ENCODE data around the gene ADAMTS14. TPM values are rescaled to one million over a fixed set of nuclear protein-coding genes. Genes with fewer than 3 reads are reported as not detected.

ADAMTS14 gene
- total RNA-seq, 1 experiment from 2014 or later = not detected

GRCh38 chr10:70784016-70784415 lies 111.7 kb downstream of the ADAMTS14 start:
- H3K4me1 ChIP-seq = no peaks in the 10 kb centered on the region
- 0 out of 2 replicates have a peak, but pooled peaks cover 3% of the 10 kb centered on the region for H3K27me3 ChIP-seq (replicated peaks; ENCODE audit: control insufficient read depth, insufficient read depth, low read length)
- no peak overlapping the region for H3K4me3 ChIP-seq (ENCODE audit: low read depth, low read length)
- DNase-seq = no peak
- no peak for TF ChIP-seq CTCF (IDR thresholded peaks at IDR 0.05; ENCODE audit: insufficient read depth in 1 of 2, low read depth in 1 of 2, low read length in 1 of 2, severe bottlenecking in 1 of 2, unreplicated experiment in 1 of 2)
- Mint-ChIP-seq H3K36me3 (ENCODE audit: insufficient read depth, unreplicated experiment) (no peaks in the 10 kb centered on the region), H3K27me3 (ENCODE audit: insufficient read depth, unreplicated experiment) (peaks cover 13% of the 10 kb centered on the region), H3K4me1 (ENCODE audit: low read depth, unreplicated experiment) (no peaks in the 10 kb centered on the region), H3K4me3 (ENCODE audit: unreplicated experiment) (no peak overlapping the region), H3K9me3 (ENCODE audit: unreplicated experiment) (peaks cover 15% of the 10 kb centered on the region), H3K27ac (ENCODE audit: unreplicated experiment) (no peak overlapping the region)
- ChIA-PET CTCF (no interaction called here), POLR2A (no interaction called here)
- BruUV-seq (replicated peaks) = no TSS peak
- peaks cover 16% of the 10 kb centered on the region for H3K9me3 ChIP-seq
- no peaks in the 10 kb centered on the region for H3K36me3 ChIP-seq (ENCODE audit: control insufficient read depth, insufficient read depth, low read length)
- intact Hi-C loops (cut with micrococcal nuclease; ENCODE audit: unreplicated experiment) = no loop called here

GRCh38 chr10:70784471-70784870 lies 112.2 kb downstream of the ADAMTS14 start:
- Mint-ChIP-seq H3K27ac (ENCODE audit: unreplicated experiment) (no peak overlapping the region), H3K36me3 (ENCODE audit: insufficient read depth, unreplicated experiment) (no peaks in the 10 kb centered on the region), H3K4me3 (ENCODE audit: unreplicated experiment) (no peak overlapping the region), H3K9me3 (ENCODE audit: unreplicated experiment) (peaks cover 19% of the 10 kb centered on the region), H3K4me1 (ENCODE audit: low read depth, unreplicated experiment) (no peaks in the 10 kb centered on the region), H3K27me3 (ENCODE audit: insufficient read depth, unreplicated experiment) (peaks cover 16% of the 10 kb centered on the region)
- Histone ChIP-seq H3K27me3 (replicated peaks; ENCODE audit: control insufficient read depth, insufficient read depth, low read length) (0 out of 2 replicates have a peak, but pooled peaks cover 3% of the 10 kb centered on the region), H3K36me3 (ENCODE audit: control insufficient read depth, insufficient read depth, low read length) (no peaks in the 10 kb centered on the region), H3K4me3 (ENCODE audit: low read depth, low read length) (no peak overlapping the region), H3K9me3 (peaks cover 16% of the 10 kb centered on the region), H3K4me1 (no peaks in the 10 kb centered on the region)
- DNase-seq = no peak
- TF ChIP-seq CTCF (IDR thresholded peaks at IDR 0.05; ENCODE audit: insufficient read depth in 1 of 2, low read depth in 1 of 2, low read length in 1 of 2, severe bottlenecking in 1 of 2, unreplicated experiment in 1 of 2) = no peak
- POLR2A ChIA-PET = no interaction called here
- CTCF ChIA-PET = interaction anchor here (0.6 kb wide), 1 partner anchor 825 kb away, joined by 4 read pairs; no protein-coding TSS in a partner anchor
- intact Hi-C loops (cut with micrococcal nuclease; ENCODE audit: unreplicated experiment) = no loop called here
- BruUV-seq (replicated peaks) = no TSS peak

GRCh38 chr10:70785190-70785589 lies 112.9 kb downstream of the ADAMTS14 start, which contains the start of gene TBATA:
TSS of gene TBATA (minus strand) at chr10:70785377. CDS start at chr10:70783379, 1,998 bp downstream.
- intact Hi-C loops (cut with micrococcal nuclease; ENCODE audit: unreplicated experiment) = no loop called here
- H3K36me3 ChIP-seq (ENCODE audit: control insufficient read depth, insufficient read depth, low read length) = no peaks in the 10 kb centered on the region
- peaks cover 16% of the 10 kb centered on the region for H3K9me3 ChIP-seq
- ChIA-PET CTCF (no interaction called here), POLR2A (no interaction called here)
- no peaks in the 10 kb centered on the region for H3K36me3 Mint-ChIP-seq (ENCODE audit: insufficient read depth, unreplicated experiment)
- H3K27ac Mint-ChIP-seq (ENCODE audit: unreplicated experiment) = no peak within 1 kb of the TSS
- no peak within 1 kb of the TSS for H3K4me3 ChIP-seq (ENCODE audit: low read depth, low read length)
- H3K4me3 Mint-ChIP-seq (ENCODE audit: unreplicated experiment) = no peak within 1 kb of the TSS
- 0 out of 2 replicates have a peak, but pooled peaks cover 3% of the 10 kb centered on the region for H3K27me3 ChIP-seq (replicated peaks; ENCODE audit: control insufficient read depth, insufficient read depth, low read length)
- DNase-seq = no peak
- peaks cover 19% of the 10 kb centered on the region for H3K9me3 Mint-ChIP-seq (ENCODE audit: unreplicated experiment)
- TF ChIP-seq CTCF (IDR thresholded peaks at IDR 0.05; ENCODE audit: insufficient read depth in 1 of 2, low read depth in 1 of 2, low read length in 1 of 2, severe bottlenecking in 1 of 2, unreplicated experiment in 1 of 2) = no peak
- H3K4me1 ChIP-seq = no peaks in the 10 kb centered on the region
- peaks cover 16% of the 10 kb centered on the region for H3K27me3 Mint-ChIP-seq (ENCODE audit: insufficient read depth, unreplicated experiment)
- no TSS peak for BruUV-seq (replicated peaks)
- H3K4me1 Mint-ChIP-seq (ENCODE audit: low read depth, unreplicated experiment) = no peaks in the 10 kb centered on the region

All from Caco-2 (cell line).